HG03045 (cell line): Measurements from ENCODE around the gene TTLL5.

Experiments
- ATAC-seq: cut with Tn5 transposase; IDR thresholded peaks from one replicate; pipeline ENCODE4 v1.9.1; 2021; ENCODE audit warnings: mild to moderate bottlenecking, moderate library complexity; ENCODE audit not compliant: unreplicated experiment

TTLL5 gene

DNA sequence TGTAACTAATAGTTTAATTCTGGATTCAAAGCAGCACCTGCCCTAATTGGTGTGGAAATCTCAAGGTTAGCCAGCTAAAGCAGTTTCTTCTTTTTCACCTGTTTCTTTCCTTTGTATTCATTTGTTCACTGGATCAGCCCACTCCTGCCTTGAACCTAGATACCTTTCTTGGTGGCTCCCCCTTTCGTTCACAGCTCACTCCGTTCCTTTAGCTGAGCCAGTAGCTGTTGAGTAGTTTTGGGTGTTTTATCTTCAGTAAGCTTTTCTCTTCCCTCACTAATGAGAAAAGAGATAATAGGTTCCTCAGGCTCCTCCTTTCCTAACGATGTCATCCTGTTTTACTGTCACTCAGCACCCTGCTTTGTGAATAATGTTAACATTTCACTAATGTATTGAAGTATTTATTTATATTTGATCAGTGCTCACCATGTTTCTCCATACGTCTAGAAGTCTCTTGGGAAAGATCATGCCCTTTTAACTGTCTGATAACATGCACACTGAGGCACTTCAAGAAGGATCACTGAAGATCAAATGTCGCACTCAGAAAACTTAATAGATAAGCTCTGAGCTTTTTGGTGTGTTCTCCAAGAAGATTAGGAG lies 199.6 kb downstream of the TTLL5 start:
- ATAC-seq, result no peak

DNA sequence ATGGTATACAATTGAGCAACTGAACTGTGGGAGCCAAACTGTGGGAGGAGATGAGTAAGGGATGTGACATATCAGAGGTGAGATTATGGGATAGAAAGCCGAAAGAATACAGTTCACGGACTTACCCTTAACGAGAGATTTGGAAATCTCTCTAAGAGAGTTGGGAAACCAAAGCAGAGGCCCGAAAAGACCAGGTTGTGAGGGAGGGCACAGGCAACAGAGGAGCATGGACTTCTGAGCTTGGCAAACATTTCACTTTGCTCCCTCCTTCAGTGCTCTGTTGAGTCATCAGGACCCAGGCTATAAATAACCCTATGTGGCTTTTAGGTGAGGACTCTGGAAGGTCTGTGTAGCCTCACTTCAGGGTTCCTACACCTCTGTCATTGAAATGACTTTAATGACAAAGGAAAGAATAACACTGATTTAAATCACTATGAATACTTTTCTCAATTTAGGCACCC lies 200.1 kb downstream of the TTLL5 start:
- ATAC-seq, result no peak

DNA sequence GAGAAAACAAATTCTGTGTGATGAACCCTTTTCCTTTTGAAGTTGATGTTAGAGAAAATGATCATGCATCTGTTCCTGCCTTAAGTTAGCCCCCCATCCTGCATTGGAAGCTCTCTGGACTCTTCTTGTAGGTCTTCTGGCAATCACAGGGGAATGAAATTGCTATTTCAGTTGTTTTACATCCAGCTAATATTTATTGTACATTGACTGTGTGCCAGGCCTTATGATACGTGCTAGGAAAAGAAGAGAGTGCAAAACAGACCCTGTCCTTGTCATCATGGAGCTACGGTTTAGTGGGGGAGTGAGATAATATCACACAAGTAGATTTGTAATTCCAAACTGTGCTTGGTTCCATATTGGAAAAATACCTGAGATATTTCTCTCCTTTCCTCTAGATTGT lies 202.2 kb downstream of the TTLL5 start:
- ATAC-seq, result no peak

DNA sequence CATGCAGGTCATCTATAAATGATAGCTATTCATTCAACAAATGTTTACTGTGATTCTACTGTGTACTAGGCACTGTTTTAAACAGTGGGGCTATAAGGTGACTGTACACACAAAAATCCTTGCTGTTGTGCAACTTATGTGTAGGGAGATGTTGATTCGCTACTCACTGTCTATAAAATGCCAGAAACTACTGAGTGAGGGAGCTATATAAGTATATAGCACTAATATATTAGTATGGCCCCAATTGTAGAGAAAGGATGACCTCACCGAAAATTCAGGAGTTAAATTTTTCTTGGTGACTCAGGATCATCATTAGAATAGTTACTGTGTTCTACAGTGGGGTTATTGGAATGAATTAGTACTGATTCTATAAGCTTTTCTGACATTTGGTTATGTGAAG lies 203.3 kb downstream of the TTLL5 start:
- no peak for ATAC-seq

DNA sequence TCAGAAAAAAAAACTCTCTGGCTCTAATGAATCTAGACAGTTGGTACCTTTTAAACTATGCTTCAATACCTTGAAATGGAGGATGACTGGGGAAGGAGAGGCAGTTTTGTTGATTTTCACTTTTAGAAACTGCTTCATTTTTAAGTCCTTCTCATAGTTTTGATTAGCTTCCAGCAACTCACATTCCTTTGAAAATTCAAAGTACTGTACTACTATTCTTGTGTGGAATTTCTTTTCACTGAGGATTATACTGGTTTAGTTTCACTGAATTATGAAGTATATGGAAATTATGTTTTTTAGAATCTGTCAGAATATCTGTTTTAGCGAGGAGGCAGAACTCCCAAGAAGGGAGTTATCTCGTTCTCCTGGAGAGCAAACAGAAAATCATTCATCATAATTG lies 204.5 kb downstream of the TTLL5 start:
- no peak for ATAC-seq

DNA sequence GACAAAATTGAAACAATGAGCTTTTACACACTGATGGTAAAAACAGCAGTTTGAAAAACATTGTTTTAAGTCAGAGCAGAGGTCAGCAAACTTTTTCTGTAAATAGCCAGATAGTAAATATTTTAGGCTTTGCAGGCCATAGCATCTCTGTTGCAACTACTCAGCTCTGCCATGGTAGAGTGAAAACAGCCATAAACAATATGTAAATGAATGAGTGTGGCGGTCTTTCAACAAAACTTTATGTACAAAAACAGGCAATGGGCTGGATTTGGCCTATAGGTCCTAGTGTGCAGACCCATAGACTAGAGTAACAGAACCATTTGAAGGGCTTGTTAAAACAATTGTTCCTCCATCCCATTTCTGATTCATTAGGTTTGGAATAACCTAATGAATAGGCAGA lies 205.9 kb downstream of the TTLL5 start:
- ATAC-seq, result no peak

DNA sequence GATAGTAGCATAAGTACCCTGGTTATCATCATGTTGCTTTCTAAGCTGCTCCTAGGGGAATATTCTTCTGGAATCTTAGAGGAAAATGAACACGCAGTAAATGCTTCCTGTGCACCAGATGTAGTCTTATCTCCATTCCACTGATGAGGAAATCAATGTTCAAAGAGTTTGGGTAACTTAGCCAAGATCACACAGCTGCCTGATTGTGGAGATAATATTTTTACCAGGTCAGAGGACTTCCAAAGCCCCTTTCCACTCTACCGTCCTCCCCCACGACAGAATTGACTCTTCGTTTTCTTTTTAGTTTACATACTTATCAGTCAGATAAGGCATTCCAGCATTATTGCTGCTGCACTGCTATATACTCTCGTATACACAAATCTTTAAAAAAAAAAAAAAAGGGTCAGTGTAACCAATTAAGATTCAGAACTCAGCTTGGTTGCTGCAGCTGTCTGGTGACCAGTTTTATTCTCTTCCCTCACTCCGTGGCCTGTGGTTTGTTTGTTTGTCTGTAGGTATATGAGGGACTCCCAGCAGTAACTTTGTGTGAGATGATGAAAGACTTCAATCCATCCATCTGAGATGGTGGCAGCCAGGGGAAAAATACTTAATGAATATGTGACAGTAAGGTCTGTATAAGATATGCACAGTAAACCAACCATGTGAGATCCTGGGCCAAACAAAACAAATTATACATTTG lies 210.3 kb downstream of the TTLL5 start:
- no peak for ATAC-seq

DNA sequence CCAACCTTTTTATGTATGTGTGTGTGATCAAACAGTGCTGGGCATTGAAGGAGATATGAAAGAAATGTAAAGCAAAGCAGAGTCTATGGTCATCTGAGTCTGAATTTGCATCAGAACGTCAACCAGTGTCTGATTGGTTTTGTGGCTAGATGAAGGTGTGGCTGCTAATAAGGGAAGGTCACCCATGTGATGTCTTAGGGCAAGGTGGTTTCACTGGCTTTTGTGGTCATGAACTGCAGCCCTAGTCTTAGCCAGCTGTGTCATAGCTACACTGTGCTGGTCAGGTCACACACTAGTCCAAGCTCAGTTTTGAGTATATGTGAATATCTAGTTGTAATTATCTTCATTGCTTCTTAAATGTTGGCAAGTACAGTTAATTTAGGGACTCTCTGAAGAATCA lies 214.9 kb downstream of the TTLL5 start:
- ATAC-seq, result peak; percentile 99

DNA sequence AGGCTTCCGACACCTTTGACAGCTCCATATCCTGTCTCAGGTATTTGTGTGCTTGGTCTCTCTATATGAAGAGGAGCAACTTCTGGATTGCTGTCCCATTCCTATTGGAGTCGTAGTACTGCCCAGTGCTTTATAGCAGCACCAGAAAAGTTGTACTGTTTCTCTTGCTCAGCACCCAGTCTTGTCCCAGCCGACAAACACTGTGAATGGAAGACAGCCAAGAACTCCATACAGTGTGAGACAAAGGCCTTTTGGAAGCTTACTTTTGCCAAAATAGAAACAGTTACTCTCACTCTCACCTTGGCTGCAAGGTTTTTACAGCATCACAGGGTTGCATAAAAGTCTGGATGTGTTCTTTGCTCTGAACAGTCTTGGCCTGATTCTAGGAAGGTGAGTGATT lies 215.5 kb downstream of the TTLL5 start:
- ATAC-seq, result no peak

DNA sequence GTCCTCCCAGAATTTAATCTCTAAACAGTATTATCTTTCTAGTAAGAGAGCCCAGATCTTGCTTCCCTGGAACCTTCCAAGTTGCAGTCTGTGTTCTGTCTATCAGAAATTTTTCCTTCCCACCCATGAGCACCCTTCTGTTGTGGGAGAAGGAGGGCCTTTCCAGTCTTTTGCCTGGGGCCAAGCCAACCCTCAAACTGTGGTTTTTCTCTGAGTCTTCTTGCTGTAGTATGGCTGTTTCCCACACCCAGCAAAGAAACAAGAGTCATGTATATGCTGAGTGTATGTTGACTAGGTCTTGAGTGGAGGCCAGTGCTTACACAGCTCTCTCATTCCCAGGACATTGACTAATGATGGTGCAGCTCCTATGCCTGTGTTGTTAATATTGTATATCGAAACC lies 216.2 kb downstream of the TTLL5 start:
- no peak for ATAC-seq

DNA sequence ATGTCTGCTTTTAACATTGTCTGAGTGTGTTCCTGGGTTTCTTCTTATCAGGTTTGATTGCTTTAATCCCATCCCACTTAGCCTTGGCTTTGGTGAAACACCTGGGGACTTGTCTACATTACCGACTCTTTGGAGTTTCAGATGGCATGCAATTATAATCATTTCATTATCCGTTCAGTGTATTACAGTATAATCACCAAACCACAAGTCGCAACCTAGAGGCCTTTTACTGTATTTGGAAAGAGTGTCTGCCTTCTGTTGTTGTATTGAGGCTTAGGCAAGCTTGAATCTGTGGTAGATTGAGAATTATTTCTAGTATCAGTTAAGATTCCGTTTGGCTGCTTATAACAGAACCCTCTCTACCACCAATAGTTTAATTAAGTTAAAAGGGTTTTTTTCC lies 216.8 kb downstream of the TTLL5 start:
- ATAC-seq, result no peak

DNA sequence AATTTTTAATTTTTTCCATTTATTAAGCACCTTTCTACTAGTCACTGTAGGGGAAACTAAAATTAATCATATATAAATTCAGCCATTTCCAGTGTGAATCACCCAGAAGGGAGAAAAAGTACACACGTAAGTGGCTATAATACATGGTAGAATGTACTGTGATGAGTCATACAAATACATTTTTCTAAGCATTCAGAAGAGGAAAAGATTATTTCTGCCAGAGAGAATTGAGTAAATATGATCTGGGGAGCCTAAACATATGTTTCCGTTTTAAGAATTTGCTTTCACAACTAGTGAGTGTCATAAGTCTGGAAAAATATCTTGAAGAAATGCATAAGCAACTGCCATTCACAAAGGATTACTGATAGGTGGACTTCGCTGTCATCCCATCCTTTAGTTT lies 218.0 kb downstream of the TTLL5 start:
- no peak for ATAC-seq

DNA sequence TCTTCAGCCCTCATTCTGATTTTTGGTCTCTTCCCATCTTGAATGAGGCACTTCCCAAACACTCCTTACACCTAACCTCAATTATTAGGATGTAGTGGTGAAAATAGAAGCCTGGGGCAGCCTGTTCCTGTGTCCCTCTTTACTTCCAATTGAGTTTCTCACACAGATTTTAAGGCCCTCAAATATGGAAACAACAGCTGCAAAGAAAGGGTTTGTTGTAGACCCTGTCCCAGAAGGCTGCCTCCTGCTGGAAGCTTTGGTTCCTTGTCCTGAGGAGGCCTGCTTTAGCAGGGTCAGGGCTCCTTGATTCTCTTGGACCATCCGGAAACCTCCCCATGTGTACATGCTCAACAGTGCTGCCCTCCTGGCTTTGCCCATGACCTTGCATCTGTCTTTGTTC lies 219.5 kb downstream of the TTLL5 start:
- ATAC-seq, result no peak

DNA sequence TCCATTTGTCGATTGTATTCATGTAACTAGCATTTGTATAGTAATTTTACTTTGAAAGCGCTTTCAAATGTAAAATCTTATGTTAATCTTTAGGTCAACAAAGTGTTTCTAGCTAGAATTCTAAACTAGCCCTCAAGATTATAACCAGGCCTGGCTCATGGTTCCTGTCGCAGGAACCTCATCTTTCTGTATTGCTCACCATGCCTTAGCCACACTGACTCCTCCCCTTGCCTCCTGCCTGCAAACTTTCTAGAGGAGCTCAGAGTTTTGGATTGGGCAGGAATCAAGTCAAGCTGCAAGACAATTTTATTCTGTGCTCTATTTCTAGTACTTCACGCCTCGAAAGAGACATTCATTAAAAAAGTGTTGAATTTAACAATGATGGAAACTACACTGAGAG lies 220.9 kb downstream of the TTLL5 start:
- no peak for ATAC-seq

DNA sequence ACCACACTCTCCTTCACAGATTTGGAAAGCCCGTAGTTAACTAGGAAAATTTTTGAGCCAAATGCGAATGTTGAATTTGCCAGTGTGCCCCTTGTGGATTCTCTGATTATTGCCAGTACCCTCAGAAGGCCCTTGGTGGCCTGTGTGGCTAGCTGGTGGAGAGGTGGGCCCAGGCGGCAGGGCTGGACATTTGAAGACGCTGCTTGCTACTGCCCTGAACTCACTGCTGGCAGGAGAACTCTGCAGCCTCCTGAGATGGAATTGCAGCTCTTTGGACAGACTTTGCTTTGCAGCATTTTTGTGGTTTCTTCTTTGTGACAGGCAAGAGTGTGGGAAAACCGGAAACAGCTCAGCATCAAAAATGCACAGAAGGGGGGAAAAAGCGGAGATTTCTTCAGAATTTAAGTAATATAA lies 223.2 kb downstream of the TTLL5 start:
- no peak for ATAC-seq

DNA sequence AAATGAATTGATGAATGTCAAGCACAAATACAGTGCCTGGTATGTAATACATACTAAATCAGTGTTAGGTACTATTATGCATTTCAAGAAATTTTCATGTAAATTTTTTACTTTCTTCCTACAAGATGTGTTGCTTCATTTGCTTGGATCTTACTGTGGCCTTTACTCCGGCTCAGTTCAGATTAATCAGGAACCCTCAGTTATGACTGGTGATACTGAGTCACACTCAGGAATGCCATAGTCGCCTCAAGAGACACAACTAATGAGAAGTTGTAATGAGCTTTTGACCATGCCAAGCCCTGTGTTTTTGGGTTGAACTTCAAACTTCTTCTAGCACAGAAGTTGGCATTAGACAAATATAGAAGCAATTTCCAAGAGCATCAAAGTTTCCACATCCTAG lies 224.8 kb downstream of the TTLL5 start:
- ATAC-seq, result no peak

DNA sequence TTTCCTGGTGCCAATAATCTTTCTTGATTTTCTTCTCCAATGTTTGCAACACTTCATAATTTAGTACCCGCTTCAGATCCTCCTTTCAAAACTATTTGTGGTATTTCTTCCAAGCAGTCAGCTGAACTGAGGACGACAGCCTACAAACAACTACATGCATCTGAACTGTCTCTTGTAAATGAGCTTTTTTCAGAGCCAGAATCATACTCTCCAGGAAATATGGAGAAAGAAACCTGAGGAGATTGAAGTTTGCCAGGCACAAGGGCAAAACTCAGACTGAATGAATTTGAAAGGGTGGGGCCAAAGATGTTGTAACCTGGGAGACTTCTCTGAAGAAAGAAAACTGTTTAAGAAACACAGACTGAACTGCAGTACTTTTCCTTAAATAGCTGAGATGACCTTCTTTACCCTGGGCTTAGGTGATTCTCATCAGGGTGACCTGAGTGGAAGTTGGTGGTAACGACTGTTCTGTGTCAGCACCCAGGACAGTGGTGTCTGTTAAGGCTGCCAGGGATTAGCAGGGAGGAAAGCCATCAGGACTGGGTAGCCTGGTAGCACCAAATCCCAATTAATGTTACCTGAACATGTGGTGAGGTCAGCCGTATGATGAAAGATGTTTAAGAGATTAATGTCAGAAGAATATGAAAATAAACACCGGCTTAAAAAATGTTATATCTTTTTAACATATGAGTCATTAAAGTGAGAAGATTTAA lies 225.7 kb downstream of the TTLL5 start:
- no peak for ATAC-seq

DNA sequence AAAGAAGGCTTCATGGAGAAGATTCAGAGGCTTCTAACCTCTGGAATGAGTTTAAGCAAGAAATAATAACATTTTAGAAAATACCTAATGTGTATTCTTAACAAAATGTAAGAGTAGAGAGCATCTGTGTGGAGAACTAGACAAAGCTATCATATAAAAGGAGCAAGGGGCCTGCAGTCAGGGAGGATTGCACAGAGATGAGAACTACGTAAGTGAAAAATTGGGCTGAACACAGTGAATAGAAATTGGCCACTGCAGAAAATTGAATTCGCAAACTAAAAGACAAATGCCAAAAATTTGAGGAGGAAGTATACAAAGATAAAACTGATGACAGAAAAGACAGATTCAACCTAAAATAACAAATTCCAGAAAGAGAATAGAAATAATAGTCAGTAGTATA lies 227.9 kb downstream of the TTLL5 start:
- no peak for ATAC-seq

DNA sequence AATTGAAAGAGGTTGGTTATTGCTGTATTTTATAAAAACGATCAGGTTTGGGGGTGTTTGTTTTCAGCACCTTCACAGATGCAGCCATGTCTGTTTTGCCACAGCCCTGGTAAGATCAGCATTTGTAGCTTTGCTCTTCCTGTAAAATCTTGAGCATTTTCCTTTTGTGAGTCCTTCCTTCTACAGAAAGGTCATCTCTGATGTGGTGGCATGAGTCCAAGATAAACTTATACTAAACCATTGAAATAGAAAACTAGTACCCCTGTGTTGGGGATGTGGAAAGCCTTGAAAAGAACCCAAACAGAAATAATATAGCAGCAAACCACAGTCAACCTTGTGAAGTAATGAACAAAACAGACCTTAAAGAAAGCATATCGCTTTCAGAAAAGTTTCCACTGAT lies 235.3 kb downstream of the TTLL5 start:
- no peak for ATAC-seq

DNA sequence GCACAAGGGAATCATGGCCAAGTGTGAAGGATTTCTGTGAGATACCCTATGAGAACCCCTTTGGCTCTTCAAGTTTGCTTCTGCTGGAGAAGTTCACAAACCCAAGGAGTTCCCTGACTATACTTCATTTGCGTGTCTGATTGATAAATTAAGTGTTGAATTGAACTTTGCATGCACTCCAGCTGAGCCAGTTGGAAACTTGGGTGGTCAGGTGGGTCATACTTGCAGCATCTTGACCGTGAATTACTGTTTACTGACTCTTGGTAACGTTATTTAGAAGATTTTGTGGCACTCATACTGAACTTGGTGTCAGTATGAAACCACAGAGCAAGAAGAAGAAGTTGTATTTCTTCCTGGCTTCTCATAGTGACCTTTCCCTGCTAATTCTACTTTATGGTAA lies 243.3 kb downstream of the TTLL5 start:
- ATAC-seq, result no peak

DNA sequence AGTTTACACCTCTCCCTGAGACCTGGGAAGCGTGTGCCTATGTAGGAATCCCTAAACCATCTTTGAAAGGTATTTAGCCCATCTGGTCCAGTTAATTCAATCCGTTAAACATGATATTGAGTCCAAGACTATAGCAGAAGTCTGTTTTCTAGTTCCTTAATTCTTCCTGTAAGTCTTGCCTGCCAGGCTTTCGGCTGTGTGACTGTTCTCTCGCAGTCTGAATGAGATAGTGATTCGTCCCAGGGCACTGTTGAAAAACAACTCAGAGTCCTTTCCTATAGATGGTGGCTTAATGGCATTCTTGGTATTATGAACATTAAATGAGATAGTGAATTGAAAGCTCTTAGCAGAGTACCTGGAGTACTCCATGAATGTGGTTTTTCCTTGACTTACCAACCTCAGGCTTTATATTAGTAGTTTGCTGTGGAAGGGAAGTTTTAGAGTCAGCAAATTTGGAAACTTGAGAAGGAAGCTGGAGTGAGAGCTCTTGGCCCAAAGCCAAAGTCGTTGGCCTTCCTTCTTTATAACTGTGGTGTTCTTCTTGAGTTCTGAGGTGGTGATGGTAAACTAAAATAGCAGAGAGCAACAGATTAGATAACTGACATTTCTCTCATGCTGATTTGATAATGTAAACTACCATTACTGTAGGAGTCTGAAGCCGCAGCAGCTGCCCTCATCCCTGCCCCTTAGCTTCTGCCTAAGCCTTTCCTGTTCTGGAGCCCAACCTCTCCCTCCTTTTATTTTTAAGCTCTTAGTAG lies 244.3 kb downstream of the TTLL5 start:
- ATAC-seq, result no peak

DNA sequence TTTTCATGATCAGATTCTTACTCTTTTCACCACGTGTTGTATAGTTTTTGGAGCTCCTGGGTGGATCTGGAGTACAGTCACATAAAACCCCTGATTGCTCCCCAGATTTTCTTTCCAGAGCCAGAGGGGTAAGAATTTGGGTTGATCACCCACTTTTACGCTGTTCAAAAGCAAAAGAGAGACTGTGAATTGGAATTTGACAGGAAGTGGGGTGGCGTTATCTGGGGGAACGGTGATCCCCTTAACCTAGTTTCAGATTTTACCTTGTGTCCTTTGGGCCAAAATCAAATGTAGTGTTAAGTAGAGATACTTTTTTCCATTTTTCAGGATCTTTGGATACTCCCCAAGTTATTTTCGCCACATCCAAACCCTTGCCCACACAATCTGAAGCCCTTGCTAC lies 245.2 kb downstream of the TTLL5 start:
- ATAC-seq, result no peak
